OCI-LY3 (cell line): ENCODE data around the gene MUC21.

ENCODE experiments used
- EZH2phosphoT487 ChIP-seq: fragments of 200-600 bp; shearing (Covaris generic); IDR thresholded peaks from 2 replicates; pipeline ENCODE4 v1.6.1; 2018; ENCODE audit warnings: antibody characterized with exemption, mixed run types, low read depth
- TF ChIP-seq, protein P1 (sequence below): fragments of 200-600, 300-600 bp; sonication (generic); IDR thresholded peaks from 2 replicates; pipeline ENCODE4 v1.5.1; 2014; ENCODE audit warnings: antibody characterized with exemption, low read length, low read depth

DNA sequence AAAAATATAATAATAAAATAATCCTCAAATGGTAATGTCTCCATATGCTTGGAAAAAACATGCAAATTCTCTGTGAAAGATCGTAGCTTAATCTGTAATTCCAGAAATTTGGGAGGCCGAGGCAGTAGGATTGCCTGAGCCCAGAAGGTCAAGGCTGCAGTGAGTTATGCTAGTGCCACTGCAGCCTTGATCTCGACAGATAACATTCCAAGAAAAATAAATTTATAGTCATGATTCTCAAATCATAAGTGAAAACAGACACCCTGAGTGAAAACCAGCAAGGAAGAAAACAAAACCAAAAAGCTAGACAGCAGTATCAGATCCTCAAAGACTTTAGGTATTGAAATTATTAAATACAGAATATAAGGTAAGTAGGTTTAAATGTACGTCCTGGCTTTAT, 3.8 kb upstream of the MUC21 start:
- TF ChIP-seq, protein P1, sequence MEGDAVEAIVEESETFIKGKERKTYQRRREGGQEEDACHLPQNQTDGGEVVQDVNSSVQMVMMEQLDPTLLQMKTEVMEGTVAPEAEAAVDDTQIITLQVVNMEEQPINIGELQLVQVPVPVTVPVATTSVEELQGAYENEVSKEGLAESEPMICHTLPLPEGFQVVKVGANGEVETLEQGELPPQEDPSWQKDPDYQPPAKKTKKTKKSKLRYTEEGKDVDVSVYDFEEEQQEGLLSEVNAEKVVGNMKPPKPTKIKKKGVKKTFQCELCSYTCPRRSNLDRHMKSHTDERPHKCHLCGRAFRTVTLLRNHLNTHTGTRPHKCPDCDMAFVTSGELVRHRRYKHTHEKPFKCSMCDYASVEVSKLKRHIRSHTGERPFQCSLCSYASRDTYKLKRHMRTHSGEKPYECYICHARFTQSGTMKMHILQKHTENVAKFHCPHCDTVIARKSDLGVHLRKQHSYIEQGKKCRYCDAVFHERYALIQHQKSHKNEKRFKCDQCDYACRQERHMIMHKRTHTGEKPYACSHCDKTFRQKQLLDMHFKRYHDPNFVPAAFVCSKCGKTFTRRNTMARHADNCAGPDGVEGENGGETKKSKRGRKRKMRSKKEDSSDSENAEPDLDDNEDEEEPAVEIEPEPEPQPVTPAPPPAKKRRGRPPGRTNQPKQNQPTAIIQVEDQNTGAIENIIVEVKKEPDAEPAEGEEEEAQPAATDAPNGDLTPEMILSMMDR: no peak
- no peak for TF ChIP-seq EZH2phosphoT487
